Measurements from ENCODE around the gene PNPT1. TPM values are rescaled to one million over a fixed set of nuclear protein-coding genes. Genes with fewer than 3 reads are reported as not detected.

The PNPT1 gene
- polyA plus RNA-seq, 1 of the 3 experiments (the other 2 are of a cell fraction), result 11.7 TPM

- TF ChIP-seq RFX5 (IDR thresholded peaks at IDR 0.05; ENCODE audit: low read length), result no peak
- TF ChIP-seq SMC3 (IDR thresholded peaks at IDR 0.05; ENCODE audit: low read depth, low read length), result no peak
- TF ChIP-seq IRF3 (IDR thresholded peaks at IDR 0.05; ENCODE audit: low read depth, low read length), result no peak
- TF ChIP-seq TCF12 (IDR thresholded peaks at IDR 0.05), result no peak
- no peak for TF ChIP-seq CHD2 (IDR thresholded peaks at IDR 0.05; ENCODE audit: low read length, partially characterized antibody)
- no peak for TF ChIP-seq USF1 (IDR thresholded peaks at IDR 0.05; ENCODE audit: borderline replicate concordance, low read depth)
- no peak for TF ChIP-seq TEAD4 (IDR thresholded peaks at IDR 0.05; ENCODE audit: borderline replicate concordance, insufficient read depth)
- no peak for TF ChIP-seq FOXJ3 (CRISPR knock-in tag; IDR thresholded peaks at IDR 0.05)
- no peak for TF ChIP-seq USF2 (IDR thresholded peaks at IDR 0.05; ENCODE audit: borderline replicate concordance, low read depth, low read length)
- TF ChIP-seq RXRA (IDR thresholded peaks at IDR 0.05; ENCODE audit: borderline replicate concordance, low read depth), result no peak
- no peak for TF ChIP-seq JUND (IDR thresholded peaks at IDR 0.05)
- TF ChIP-seq GABPA (IDR thresholded peaks at IDR 0.05; ENCODE audit: low read depth), result no peak
- no peak for TF ChIP-seq FOXM1 (IDR thresholded peaks at IDR 0.05; ENCODE audit: low read depth)
- TF ChIP-seq MEF2A (IDR thresholded peaks at IDR 0.05; ENCODE audit: borderline replicate concordance, low read depth), result no peak
- no peak for TF ChIP-seq CTCF (IDR thresholded peaks at IDR 0.05)
- H3K79me2 ChIP-seq (ENCODE audit: insufficient read depth), result peaks cover 66% of the 10 kb centered on the region
- H3K27ac ChIP-seq (ENCODE audit: low read depth in 2 of 2, low read length in 1 of 2), result no peak overlapping the region
- H3F3A ChIP-seq (replicated peaks; ENCODE audit: insufficient read depth), result peaks cover 13% of the 10 kb centered on the region
- H3K36me3 ChIP-seq (replicated peaks in 1 of 2; ENCODE audit: control insufficient read depth in 1 of 2, insufficient read depth in 2 of 2, low read length in 1 of 2), result peaks cover 14 to 16% of the 10 kb centered on the region in 2 experiments
- H3K9me3 ChIP-seq, result no peaks in the 10 kb centered on the region
- ChIA-PET CTCF (no interaction called here), POLR2A (no interaction called here)
- H3K4me1 ChIP-seq (ENCODE audit: control insufficient read depth in 1 of 2, insufficient read depth in 2 of 2, low read depth in 1 of 2, low read length in 1 of 2), result 0 out of 4 replicates have a peak, but pooled peaks cover 0 to 11% of the 10 kb centered on the region in 2 experiments
- H3K9me2 ChIP-seq, result no peaks in the 10 kb centered on the region
- DNase-seq, result no peak
- H3K27me3 ChIP-seq (ENCODE audit: insufficient read depth), result no peaks in the 10 kb centered on the region
- H4K20me1 ChIP-seq (ENCODE audit: insufficient read depth), result no peaks in the 10 kb centered on the region; the same call in 1 of the 2 replicates
- no peak overlapping the region for H3K9ac ChIP-seq
- H3K4me2 ChIP-seq, result no peak overlapping the region
- H3K4me3 ChIP-seq (ENCODE audit: low read depth in 2 of 2, low read length in 1 of 2), result no peak overlapping the region
- no peak overlapping the region for H2AFZ ChIP-seq (ENCODE audit: low read depth)
Measured at GRCh38 chr2:55601849-55602248, 91.8 kb downstream of the PNPT1 start.

All from SK-N-SH (cell line).